Vagina (tissue), 2 donors: ENCODE data around the gene POLR3GL.

Source experiments
- POLR2A ChIP-seq, 2 donors: fragments of 450-650 bp; IDR thresholded peaks; one replicate each; pipeline ENCODE4 v1.6.1; 2017; ENCODE audit warnings: antibody characterized with exemption in 2 of 2, mild to moderate bottlenecking in 2 of 2, moderate library complexity in 2 of 2
- POLR2AphosphoS5 ChIP-seq, 2 donors: sonication (generic); formaldehyde crosslinking; IDR thresholded peaks; one replicate each; pipeline ENCODE4 v1.9.0; 2017; ENCODE audit warnings: antibody characterized with exemption in 2 of 2, mild to moderate bottlenecking in 2 of 2, low read depth in 1 of 2; ENCODE audit not compliant: insufficient read depth in 1 of 2
- TF ChIP-seq, protein P1 (sequence below), 3 experiments: fragments of 450-650 bp in 2 of 3; fragments of 200-600 bp in 1 of 3; sonication (generic) in 1 of 3; IDR thresholded peaks; one replicate each; pipeline ENCODE4 v1.5.1; 2017 to 2019; ENCODE audit warnings: antibody characterized with exemption in 3 of 3, mild to moderate bottlenecking in 2 of 3, moderate library complexity in 2 of 3

DNA sequence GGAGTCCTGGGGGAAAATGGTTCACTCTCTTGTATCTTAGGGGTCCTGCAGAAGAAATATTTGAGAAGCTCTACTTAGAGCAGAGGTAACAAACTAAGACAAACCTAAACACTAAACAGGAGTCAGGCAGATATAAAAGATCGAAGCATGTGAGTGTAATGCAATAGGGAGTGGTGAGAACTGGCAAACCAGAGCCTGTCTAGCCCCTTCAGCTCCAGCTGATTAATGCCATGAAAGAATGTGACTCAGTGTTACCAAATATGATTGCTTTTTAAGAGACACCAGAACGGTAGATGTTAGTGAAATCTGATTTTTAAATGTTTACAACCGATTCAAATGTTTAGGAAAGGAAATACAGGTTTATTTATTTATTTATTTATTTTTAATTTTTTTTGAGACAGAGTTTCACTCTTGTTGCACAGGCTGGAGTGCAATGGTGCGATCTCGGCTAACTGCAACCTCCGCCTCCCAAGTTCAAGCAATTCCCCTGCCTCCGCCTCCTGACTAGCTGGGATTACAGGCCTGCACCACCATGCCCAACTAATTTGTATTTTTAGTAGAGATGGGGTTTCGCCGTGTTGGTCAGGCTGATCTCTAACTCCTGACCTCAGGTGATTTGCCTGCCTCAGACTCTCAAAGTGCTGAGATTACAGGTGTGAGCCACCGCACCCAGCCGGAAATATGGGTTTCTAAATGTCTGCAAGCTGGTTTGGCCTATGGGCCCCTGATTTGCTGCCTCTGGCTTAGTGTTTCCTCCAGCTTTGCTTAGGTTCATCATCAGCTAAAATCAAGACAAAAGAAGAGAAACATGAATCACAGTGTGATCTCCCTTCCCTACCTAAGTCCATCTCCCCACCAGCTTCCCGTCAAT is 19.7 kb downstream of the POLR3GL start:
- TF ChIP-seq, protein P1, sequence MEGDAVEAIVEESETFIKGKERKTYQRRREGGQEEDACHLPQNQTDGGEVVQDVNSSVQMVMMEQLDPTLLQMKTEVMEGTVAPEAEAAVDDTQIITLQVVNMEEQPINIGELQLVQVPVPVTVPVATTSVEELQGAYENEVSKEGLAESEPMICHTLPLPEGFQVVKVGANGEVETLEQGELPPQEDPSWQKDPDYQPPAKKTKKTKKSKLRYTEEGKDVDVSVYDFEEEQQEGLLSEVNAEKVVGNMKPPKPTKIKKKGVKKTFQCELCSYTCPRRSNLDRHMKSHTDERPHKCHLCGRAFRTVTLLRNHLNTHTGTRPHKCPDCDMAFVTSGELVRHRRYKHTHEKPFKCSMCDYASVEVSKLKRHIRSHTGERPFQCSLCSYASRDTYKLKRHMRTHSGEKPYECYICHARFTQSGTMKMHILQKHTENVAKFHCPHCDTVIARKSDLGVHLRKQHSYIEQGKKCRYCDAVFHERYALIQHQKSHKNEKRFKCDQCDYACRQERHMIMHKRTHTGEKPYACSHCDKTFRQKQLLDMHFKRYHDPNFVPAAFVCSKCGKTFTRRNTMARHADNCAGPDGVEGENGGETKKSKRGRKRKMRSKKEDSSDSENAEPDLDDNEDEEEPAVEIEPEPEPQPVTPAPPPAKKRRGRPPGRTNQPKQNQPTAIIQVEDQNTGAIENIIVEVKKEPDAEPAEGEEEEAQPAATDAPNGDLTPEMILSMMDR (IDR thresholded peaks at IDR 0.05), result no peak
- TF ChIP-seq POLR2A (IDR thresholded peaks at IDR 0.05) (no peak), POLR2AphosphoS5 (IDR thresholded peaks at IDR 0.05; ENCODE audit: insufficient read depth in 1 of 2, low read depth in 1 of 2) (no peak)
